ENCODE measurements around the gene GRIN1.
A peak's percentile ranks its signal among the peaks of the same experiment; 100 is the strongest.
"Not testable (repeated sequence)": the region's sequence is repeated elsewhere in the genome, so short reads cannot be mapped to it uniquely, and the experiment has no call there.

Gene GRIN1

GRCh38 chr9:137128862-137129455, 10.0 kb upstream of the GRIN1 start:
- peak; percentile 70 for DNase-seq

GRCh38 chr9:137129456-137130175, 9.3 kb upstream of the GRIN1 start:
- peak; percentile 96 for DNase-seq

DNA sequence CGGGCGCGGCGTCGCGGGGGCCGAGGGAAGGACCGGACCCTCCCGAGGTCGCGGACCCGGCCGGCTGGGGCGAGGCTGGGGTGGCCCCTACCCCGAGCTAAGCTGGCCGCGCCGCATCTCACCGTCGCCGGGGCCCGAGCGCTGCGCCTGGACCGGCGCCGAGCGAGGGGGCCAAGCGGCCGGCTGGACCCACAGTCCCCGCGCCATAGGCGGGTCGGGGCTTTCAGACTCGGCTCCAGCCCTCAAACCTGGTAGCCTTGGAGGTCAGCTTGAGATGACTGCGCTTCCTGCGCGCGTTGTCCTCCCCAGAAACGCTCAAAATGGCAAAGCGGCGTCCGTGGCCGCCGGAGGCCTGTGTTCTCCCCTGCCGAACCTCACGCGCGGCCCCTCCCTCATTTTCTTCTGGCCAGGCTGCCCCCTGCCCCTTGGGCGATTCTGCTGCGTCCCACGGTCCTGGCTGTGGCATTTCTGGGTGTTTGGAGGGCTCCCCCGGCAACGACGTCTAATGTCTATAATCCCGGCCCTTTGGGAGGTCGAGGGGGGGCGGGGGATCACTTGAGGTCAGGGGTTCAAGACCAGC, 8.7 kb upstream of the GRIN1 start:
- DNase-seq: no peak

DNA sequence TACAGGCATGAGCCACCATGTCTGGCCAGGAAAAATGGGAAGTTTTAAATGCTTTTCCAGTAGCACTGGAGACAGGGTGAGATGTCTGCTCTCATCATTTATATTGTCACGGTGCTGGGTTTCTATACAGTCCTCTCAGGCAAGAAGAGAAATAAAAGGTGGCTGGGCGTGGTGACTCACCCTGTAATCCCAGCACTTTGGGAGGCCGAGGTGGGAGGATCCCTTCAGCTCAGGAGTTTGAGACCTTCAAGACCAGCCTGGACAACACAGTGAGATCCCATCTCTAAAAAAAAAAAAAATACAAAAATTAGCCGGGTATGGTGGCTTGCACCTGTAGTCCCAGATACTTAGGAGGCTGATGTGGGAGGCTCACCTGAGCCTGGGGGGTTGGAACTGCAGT, 4.8 kb upstream of the GRIN1 start:
- no peak for DNase-seq

DNA sequence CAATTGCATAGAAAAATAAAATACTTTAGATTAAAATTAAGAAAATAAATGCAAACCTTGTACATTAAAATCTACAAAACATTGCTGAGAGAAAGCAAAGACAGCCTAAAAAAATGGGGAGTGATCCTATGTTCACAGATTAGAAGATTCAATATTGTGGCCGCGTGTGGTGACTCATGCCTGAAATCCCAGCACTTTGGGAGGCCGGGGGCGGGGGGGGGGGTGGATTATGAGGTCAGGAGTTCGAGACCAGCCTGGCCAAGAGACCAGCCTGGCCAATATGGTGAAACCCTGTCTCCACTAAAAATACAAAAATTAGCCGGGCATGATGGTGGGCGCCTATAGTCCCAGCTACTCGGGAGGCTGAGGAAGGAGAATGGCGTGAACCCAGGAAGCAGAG, 3.8 kb upstream of the GRIN1 start:
- not testable (repeated sequence) for DNase-seq

GRCh38 chr9:137136261-137136880, 2.6 kb upstream of the GRIN1 start:
- no peak for DNase-seq

GRCh38 chr9:137136881-137137607, 1.9 kb upstream of the GRIN1 start:
- no peak for DNase-seq

- DNase-seq: no peak
Observed at GRCh38 chr9:137138058-137138721, 764 bp upstream of the GRIN1 start.

DNA sequence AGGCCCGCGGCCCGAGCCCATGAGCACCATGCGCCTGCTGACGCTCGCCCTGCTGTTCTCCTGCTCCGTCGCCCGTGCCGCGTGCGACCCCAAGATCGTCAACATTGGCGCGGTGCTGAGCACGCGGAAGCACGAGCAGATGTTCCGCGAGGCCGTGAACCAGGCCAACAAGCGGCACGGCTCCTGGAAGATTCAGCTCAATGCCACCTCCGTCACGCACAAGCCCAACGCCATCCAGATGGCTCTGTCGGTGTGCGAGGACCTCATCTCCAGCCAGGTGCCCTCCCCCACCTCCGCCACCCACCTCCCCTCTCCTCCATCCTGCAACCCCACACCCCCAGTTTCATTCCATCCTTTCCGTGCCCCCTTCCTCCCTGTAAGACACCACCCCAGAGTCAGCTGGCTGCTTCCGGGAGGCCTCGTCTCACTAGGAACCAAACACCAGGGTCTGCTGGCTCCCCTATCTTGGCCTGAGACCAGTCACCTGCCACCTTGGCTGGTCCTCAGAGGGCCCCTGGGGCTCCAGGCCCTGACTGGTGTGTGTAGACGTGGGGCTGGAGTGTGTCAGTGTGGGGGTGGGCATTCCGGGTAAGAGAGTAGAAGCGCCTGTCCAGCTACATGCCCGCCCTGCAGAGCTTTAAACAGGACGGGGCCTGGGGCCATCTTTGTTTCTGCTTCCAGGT, 655 bp downstream of the GRIN1 start:
- DNase-seq: no peak

DNA sequence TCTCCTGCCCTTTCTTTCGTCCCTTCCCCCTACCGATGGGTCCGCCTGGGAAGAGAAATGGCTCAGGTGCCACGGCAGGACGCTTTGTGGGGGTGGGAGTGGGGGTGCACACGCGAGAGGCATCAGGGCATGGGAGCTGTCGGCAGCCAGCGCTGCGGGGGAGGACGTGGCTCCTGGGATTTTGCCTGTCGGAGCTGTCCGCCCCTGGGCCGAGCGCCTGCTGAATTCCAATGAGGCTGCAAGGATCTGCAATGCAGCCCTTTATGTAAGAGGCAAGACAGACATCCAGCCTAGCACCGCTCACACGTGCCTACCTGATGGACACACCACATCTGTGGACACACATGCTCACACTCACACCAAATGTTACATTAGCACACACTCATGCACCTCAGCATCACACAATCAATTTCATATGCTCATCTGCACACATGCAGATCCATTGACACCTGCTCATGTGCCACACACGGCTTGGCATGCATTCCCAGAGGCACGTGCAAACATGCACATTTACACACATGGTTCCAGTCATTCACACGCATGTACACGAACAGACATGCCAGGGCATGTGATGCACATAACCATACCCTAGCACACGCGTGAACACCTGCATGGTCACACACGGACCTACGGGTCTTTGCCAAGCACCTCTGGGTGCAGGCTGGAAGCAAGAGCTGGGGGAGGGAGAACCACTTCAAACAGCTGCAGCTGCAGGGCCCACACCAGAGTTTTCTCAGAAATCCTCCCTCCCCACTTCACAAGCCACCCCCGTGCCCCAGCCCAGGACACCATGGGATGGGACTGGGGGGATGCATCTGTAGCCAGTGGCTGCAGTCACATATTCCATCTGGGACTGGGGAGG, 1.4 kb downstream of the GRIN1 start:
- DNase-seq: no peak

DNA sequence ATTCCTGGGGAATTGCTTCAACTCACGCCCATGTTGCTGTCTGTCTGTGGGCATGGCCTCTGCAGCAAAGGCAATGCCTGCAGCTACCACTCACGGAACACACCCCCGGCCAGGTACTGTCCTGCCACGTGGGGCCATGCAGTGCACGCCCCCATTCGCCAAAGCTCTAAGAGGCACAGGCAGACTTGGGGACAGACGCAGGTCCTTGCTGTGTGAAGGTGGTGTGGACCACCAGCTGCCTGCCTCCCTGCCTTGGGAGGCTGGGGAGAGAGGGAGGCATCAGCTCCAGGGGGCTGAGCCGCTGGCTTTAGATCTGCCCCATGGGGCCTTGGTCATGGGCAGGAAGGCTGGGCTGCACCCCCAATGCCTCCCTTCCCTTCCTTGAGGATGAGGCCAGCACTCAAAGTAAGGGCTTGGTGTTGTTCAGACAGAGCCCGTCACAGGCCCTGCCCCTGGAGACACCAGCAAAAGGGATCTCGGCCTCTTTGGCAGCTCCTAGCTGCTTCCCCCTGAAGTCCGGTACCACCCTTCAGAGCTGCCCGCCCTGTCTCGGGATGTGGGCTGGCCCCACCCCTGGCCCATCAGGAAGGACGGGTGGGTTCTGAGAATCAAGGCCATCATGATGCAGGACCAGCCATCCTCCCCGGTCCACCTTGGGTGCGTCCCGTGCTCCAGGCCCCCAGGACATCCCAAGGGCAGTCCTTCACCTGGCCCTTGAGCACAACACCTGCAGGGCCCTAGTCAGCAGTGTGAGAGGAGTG, 2.3 kb downstream of the GRIN1 start:
- no peak for DNase-seq

DNA sequence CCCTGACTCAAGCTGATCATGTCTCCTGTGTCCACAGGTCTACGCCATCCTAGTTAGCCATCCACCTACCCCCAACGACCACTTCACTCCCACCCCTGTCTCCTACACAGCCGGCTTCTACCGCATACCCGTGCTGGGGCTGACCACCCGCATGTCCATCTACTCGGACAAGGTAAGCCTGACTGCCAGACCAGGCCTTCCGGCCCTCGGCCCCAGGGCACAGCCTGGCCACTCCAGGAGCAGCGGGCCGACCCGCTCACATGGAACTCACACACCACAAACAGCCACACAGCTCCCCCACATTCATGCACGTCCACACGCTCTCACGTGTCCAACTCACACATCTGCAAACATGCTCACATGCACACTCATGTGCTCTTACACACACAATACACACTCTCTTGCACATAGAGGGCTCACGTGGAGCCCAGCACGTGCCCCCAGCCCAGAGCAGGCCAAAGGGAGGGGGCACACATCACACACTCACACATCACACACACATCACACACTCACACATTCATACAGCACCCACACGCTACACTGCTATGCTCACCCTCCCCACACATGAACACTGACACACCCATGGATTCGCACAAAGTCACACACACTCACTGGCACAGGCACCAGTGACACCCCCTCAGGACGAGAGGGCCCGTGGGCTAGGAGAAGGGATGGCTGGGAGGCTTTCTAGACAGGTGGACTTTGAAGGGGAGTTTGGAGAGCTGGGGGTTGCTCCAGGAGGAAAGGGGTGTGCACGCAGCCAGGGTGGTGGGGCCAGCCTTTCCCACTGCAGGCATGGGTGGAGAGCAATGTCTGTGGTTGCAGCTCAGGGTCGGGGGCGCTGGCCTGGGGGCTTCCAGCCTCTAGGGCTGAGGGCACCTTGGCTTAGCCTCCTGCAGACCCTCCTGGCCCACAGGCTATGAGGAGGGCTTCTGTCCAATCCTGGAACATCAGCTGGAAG, 3.3 kb downstream of the GRIN1 start:
- no peak for DNase-seq

DNA sequence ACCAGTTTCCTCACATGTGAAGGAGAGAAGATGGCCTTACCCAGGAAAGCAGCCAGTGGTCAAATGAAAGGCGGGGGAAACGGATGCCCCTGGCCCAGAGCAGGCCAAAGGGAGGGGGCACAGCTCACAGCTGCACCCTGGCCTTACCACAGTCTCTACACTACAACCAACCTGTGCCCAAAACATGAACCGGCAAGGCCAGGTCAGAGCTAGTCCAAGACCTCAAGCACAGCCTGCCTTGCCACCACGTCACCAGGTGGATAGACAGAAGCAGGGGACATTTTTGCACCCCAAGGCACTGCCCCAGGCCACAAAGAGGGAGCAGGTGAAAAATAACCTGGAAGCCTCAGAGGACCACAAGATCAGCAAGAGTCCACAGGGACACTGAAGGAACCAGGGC, 4.5 kb downstream of the GRIN1 start:
- DNase-seq: no peak

GRCh38 chr9:137145731-137146526, 7.0 kb downstream of the GRIN1 start:
- no peak for DNase-seq

DNA sequence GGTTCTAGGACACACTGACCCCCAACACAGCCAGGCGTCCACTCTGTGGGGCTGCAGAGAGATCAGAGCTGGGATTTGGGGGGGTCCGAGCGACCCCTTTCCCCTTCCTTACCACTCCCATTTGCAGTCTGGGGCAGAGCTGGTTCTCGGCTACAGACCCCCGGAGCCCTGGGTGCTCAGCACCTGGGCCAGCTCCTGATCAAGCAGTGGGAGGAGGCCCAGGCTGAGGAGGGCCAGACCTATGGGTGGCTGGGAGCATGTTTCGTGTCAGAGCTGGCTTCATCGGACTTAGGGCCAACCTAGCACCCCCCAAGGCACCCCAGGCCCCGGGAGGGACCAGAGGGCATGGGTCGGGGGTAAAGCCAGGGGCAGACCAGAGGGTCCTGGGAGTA, 7.6 kb downstream of the GRIN1 start:
- no peak for DNase-seq

DNA sequence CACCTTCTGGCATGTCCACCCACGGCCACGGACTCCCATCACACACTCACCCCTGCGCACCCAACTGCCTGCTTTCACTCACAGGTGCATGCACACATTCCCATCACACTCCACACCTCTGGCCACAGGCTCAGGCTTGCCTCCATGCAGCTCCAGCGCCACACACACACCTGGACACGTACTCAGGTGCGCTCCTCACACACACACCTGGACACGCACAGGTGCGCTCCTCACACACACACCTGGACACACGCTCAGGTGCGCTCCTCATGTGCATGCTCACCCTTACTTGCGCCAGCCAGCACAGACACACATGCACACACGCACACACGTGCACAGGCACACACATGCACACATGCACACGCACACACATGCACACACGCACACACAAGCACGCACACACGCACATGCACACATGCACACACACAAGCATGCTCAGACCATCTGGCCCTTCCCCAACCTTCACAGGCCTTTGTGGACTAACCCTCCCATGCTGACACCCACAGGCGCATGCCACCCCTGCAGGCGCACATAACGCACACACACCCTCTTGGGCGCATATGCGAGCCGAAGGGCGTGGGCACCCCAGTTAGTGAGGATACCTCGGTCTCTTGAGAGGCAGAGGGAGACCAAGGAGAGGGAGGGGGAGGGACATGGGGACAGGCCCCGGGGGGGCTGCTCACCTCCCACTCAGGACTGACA, 8.3 kb downstream of the GRIN1 start:
- no peak for DNase-seq

GRCh38 chr9:137147793-137148160, 8.8 kb downstream of the GRIN1 start:
- DNase-seq: no peak

DNA sequence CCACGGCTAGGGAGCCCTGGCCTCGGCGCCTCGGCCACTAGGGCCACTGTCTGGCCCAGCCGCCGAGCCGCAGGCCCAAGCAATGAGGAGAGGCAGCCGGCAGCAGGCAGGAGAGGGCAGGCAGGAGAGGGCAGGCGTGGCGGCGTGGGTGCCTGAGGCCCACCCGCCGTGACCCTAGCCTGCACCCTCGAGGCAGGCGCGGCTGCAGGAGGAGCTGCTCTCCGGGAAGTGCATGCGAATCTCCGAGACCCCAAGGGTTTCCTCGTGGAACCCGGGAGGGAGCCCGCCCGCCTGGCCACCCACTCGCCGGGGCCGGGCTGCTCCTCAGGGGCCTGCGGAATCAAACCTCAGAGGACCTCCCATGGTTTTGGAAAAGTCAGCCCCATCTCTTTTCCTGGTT, 9.3 kb downstream of the GRIN1 start:
- DNase-seq: no peak
